ENCODE data around the gene QPRT.
"Not testable (repeated sequence)": the region's sequence is repeated elsewhere in the genome, so short reads cannot be mapped to it uniquely, and the experiment has no call there.

QPRT gene

GRCh38 chr16:29688172-29688571 is 9.2 kb downstream of the QPRT start:
- no peak for TF ChIP-seq ZBTB44 (tag by site-specific recombination; IDR thresholded peaks at IDR 0.05)
- no peak for TF ChIP-seq GFI1B (tag by site-specific recombination; IDR thresholded peaks at IDR 0.05)
- no peak for TF ChIP-seq PRDM6 (tag by site-specific recombination; IDR thresholded peaks at IDR 0.05)
- no peak for TF ChIP-seq SETDB1 (IDR thresholded peaks at IDR 0.05; ENCODE audit: insufficient read length, low read length)
- no peak for TF ChIP-seq ZNF626 (tag by site-specific recombination; IDR thresholded peaks at IDR 0.05)
- TF ChIP-seq YY2 (tag by site-specific recombination; IDR thresholded peaks at IDR 0.05) = no peak
- TF ChIP-seq EGR2 (tag by site-specific recombination; IDR thresholded peaks at IDR 0.05; ENCODE audit: low read depth) = no peak
- POLR2A ChIA-PET = no interaction called here
- CTCF ChIA-PET = interaction anchor here (0.6 to 2.0 kb wide), 5 partner anchors 12 to 246 kb away, joined by 3 to 8 read pairs (median 5); no protein-coding TSS in a partner anchor
- H3K9me3 ChIP-seq (ENCODE audit: control insufficient read depth, insufficient read depth, low read depth, low read length) = no peaks in the 10 kb centered on the region
- peaks cover 0 to 4% of the 10 kb centered on the region in 2 experiments; a peak in 2 of 3 replicates for H3K36me3 ChIP-seq (ENCODE audit: control insufficient read depth in 2 of 2, insufficient read depth in 1 of 2, low read length in 2 of 2)
- no peaks in the 10 kb centered on the region for H3K4me1 ChIP-seq (ENCODE audit: control insufficient read depth, insufficient read depth, low read length)
- H3K27ac ChIP-seq (ENCODE audit: extremely low read depth, low read depth, low read length) = no peak overlapping the region
- no peak overlapping the region for H3K4me3 ChIP-seq (ENCODE audit: low read depth, low read length)

- H3K9me3 ChIP-seq (ENCODE audit: control insufficient read depth, insufficient read depth, low read depth, low read length); H3K27ac ChIP-seq (ENCODE audit: extremely low read depth, low read depth, low read length); H3K36me3 ChIP-seq (ENCODE audit: control insufficient read depth in 2 of 2, insufficient read depth in 1 of 2, low read length in 2 of 2); POLR2A ChIA-PET; H3K4me1 ChIP-seq (ENCODE audit: control insufficient read depth, insufficient read depth, low read length); H3K4me3 ChIP-seq (ENCODE audit: low read depth, low read length): not testable (repeated sequence)
- TF ChIP-seq ZNF146 (tag by site-specific recombination; IDR thresholded peaks at IDR 0.05) = peak; percentile 97
- peak; percentile 60; the same call in 1 of the 2 replicates for TF ChIP-seq ZNF580 (tag by site-specific recombination; IDR thresholded peaks at IDR 0.05)
- CTCF ChIA-PET = interaction anchor here (1.2 to 2.6 kb wide), 2 partner anchors 11 to 329 kb away, joined by 4 to 8 read pairs; no protein-coding TSS in a partner anchor
Observed at GRCh38 chr16:29689490-29690351, 10.7 kb downstream of the QPRT start.

GRCh38 chr16:29692606-29693005 is 13.6 kb downstream of the QPRT start:
- H3K9me3 ChIP-seq (ENCODE audit: control insufficient read depth, insufficient read depth, low read depth, low read length); H3K4me3 ChIP-seq (ENCODE audit: low read depth, low read length); H3K4me1 ChIP-seq (ENCODE audit: control insufficient read depth, insufficient read depth, low read length); H3K36me3 ChIP-seq (ENCODE audit: control insufficient read depth in 2 of 2, insufficient read depth in 1 of 2, low read length in 2 of 2); POLR2A ChIA-PET; H3K27ac ChIP-seq (ENCODE audit: extremely low read depth, low read depth, low read length): not testable (repeated sequence)
- CTCF ChIA-PET = interaction anchor here (0.6 to 2.0 kb wide), 7 partner anchors 8 to 445 kb away, joined by 3 to 12 read pairs (median 5); partner anchors contain the start of gene QPRT

GRCh38 chr16:29694384-29695195 is 15.6 kb downstream of the QPRT start:
- peaks cover 0 to 8% of the 10 kb centered on the region in 2 experiments; a peak in 1 of 3 replicates for H3K36me3 ChIP-seq (ENCODE audit: control insufficient read depth in 2 of 2, insufficient read depth in 1 of 2, low read length in 2 of 2)
- ChIA-PET CTCF (interaction anchor here (0.6 to 0.7 kb wide), 2 partner anchors 154 to 677 kb away, joined by 3 read pairs; no protein-coding TSS in a partner anchor), POLR2A (interaction anchor here (0.6 to 0.7 kb wide), 2 partner anchors 26 to 1003 kb away, joined by 3 to 4 read pairs; no protein-coding TSS in a partner anchor)
- H3K27ac ChIP-seq (ENCODE audit: extremely low read depth, low read depth, low read length) = no peak overlapping the region
- H3K9me3 ChIP-seq (ENCODE audit: control insufficient read depth, insufficient read depth, low read depth, low read length) = no peaks in the 10 kb centered on the region
- H3K4me1 ChIP-seq (ENCODE audit: control insufficient read depth, insufficient read depth, low read length) = no peaks in the 10 kb centered on the region
- no peak overlapping the region for H3K4me3 ChIP-seq (ENCODE audit: low read depth, low read length)
- TF ChIP-seq ZNF292 (tag by site-specific recombination; IDR thresholded peaks at IDR 0.05; ENCODE audit: borderline replicate concordance, low read depth) = no peak
- no peak for TF ChIP-seq MEIS1 (CRISPR knock-in tag; IDR thresholded peaks at IDR 0.05; ENCODE audit: borderline replicate concordance)
- no peak for TF ChIP-seq SALL2 (tag by site-specific recombination; IDR thresholded peaks at IDR 0.05; ENCODE audit: borderline replicate concordance)
- TF ChIP-seq ZNF112 (tag by site-specific recombination; IDR thresholded peaks at IDR 0.05) = no peak
- TF ChIP-seq ZNF184 (tag by site-specific recombination; IDR thresholded peaks at IDR 0.05) = no peak
- no peak for TF ChIP-seq ZNF76 (tag by site-specific recombination; IDR thresholded peaks at IDR 0.05; ENCODE audit: borderline replicate concordance, low read depth)
- no peak for TF ChIP-seq SP7 (tag by site-specific recombination; IDR thresholded peaks at IDR 0.05)
- TF ChIP-seq ZNF473 (tag by site-specific recombination; IDR thresholded peaks at IDR 0.05) = no peak
- no peak for TF ChIP-seq YY1 (tag by site-specific recombination; IDR thresholded peaks at IDR 0.05)
- TF ChIP-seq ZSCAN18 (tag by site-specific recombination; IDR thresholded peaks at IDR 0.05) = no peak
- TF ChIP-seq FEZF1 (tag by site-specific recombination; IDR thresholded peaks at IDR 0.05) = no peak
